IPS-18a (cell line): ENCODE data around the gene VILL.
A peak's percentile ranks its signal among the peaks of the same experiment; 100 is the strongest.
"Not testable (repeated sequence)": the region's sequence is repeated elsewhere in the genome, so short reads cannot be mapped to it uniquely, and the experiment has no call there.

Experiments
- H3K27ac ChIP-seq: one replicate; pipeline ENCODE4 v1.5.1; 2013; ENCODE audit warnings: low read length
- H3K27me3 ChIP-seq: one replicate; pipeline ENCODE4 v1.6.1; 2013; ENCODE audit warnings: mild to moderate bottlenecking, low read length; ENCODE audit not compliant: control insufficient read depth, insufficient read depth
- H3K36me3 ChIP-seq: one replicate; pipeline ENCODE4 v1.6.1; 2013; ENCODE audit warnings: low read depth, low read length; ENCODE audit not compliant: control insufficient read depth
- H3K4me1 ChIP-seq: one replicate; pipeline ENCODE4 v1.6.1; 2013; ENCODE audit warnings: low read depth, low read length; ENCODE audit not compliant: control insufficient read depth
- H3K4me3 ChIP-seq: one replicate; pipeline ENCODE4 v1.5.1; 2013; ENCODE audit warnings: low read length
- H3K9ac ChIP-seq: one replicate; pipeline ENCODE4 v1.6.1; 2013; ENCODE audit warnings: mild to moderate bottlenecking, low read length, moderate library complexity
- H3K9me3 ChIP-seq: one replicate; pipeline ENCODE4 v1.6.1; 2013; ENCODE audit warnings: low read depth, low read length; ENCODE audit not compliant: control insufficient read depth

Gene VILL

GRCh38 chr3:38039101-38039898, 48.7 kb downstream of the VILL start, which contains the start of gene DLEC1:
Gene DLEC1, plus strand, starts transcription at chr3:38039208. Its CDS starts 18 bp downstream, at chr3:38039226.
- Histone ChIP-seq H3K27ac (no peak within 1 kb of the TSS), H3K9ac (no peak within 1 kb of the TSS), H3K9me3 (no peaks in the 10 kb centered on the region), H3K36me3 (no peaks in the 10 kb centered on the region), H3K27me3 (peaks cover 27% of the 10 kb centered on the region), H3K4me1 (peaks cover 4% of the 10 kb centered on the region), H3K4me3 (peak within 1 kb of the TSS; percentile 66)

- Histone ChIP-seq H3K36me3 (no peaks in the 10 kb centered on the region), H3K27me3 (peaks cover 32% of the 10 kb centered on the region), H3K9ac (no peak overlapping the region), H3K9me3 (no peaks in the 10 kb centered on the region), H3K4me1 (peaks cover 4% of the 10 kb centered on the region), H3K27ac (no peak overlapping the region), H3K4me3 (peak overlapping the region; percentile 66)
Observed at GRCh38 chr3:38039899-38040261, 49.3 kb downstream of the VILL start.

- Histone ChIP-seq H3K4me3 (no peak overlapping the region), H3K9me3 (no peaks in the 10 kb centered on the region), H3K4me1 (peaks cover 4% of the 10 kb centered on the region), H3K27ac (no peak overlapping the region), H3K27me3 (peaks cover 37% of the 10 kb centered on the region), H3K9ac (no peak overlapping the region), H3K36me3 (no peaks in the 10 kb centered on the region)
Observed at GRCh38 chr3:38040401-38040800, 49.8 kb downstream of the VILL start.

GRCh38 chr3:38043486-38043885, 52.9 kb downstream of the VILL start:
- Histone ChIP-seq H3K9ac (no peak overlapping the region), H3K36me3 (no peaks in the 10 kb centered on the region), H3K27me3 (peaks cover 49% of the 10 kb centered on the region), H3K9me3 (no peaks in the 10 kb centered on the region), H3K4me1 (peaks cover 4% of the 10 kb centered on the region), H3K27ac (no peak overlapping the region), H3K4me3 (no peak overlapping the region)

- no peak overlapping the region for H3K4me3 ChIP-seq
- no peaks in the 10 kb centered on the region for H3K36me3 ChIP-seq
- H3K4me1 ChIP-seq = no peaks in the 10 kb centered on the region
- no peaks in the 10 kb centered on the region for H3K9me3 ChIP-seq
- peaks cover 25% of the 10 kb centered on the region for H3K27me3 ChIP-seq
- H3K9ac ChIP-seq = no peak overlapping the region
- no peak overlapping the region for H3K27ac ChIP-seq
Observed at GRCh38 chr3:38046027-38046426, 55.4 kb downstream of the VILL start.

GRCh38 chr3:38046821-38047220, 56.2 kb downstream of the VILL start:
- Histone ChIP-seq H3K9me3 (no peaks in the 10 kb centered on the region), H3K4me3 (no peak overlapping the region), H3K36me3 (no peaks in the 10 kb centered on the region), H3K4me1 (no peaks in the 10 kb centered on the region), H3K9ac (no peak overlapping the region), H3K27ac (no peak overlapping the region), H3K27me3 (peaks cover 25% of the 10 kb centered on the region)

GRCh38 chr3:38047896-38048295, 57.3 kb downstream of the VILL start:
- H3K4me3 ChIP-seq = no peak overlapping the region
- no peak overlapping the region for H3K9ac ChIP-seq
- H3K9me3 ChIP-seq = no peaks in the 10 kb centered on the region
- no peaks in the 10 kb centered on the region for H3K36me3 ChIP-seq
- no peak overlapping the region for H3K27ac ChIP-seq
- peaks cover 25% of the 10 kb centered on the region for H3K27me3 ChIP-seq
- no peaks in the 10 kb centered on the region for H3K4me1 ChIP-seq

- peaks cover 26% of the 10 kb centered on the region for H3K27me3 ChIP-seq
- no peak overlapping the region for H3K27ac ChIP-seq
- H3K9me3 ChIP-seq = no peaks in the 10 kb centered on the region
- no peak overlapping the region for H3K4me3 ChIP-seq
- no peak overlapping the region for H3K9ac ChIP-seq
- H3K4me1 ChIP-seq = no peaks in the 10 kb centered on the region
- no peaks in the 10 kb centered on the region for H3K36me3 ChIP-seq
Observed at GRCh38 chr3:38049358-38050126, 59.0 kb downstream of the VILL start.

- no peak overlapping the region for H3K9ac ChIP-seq
- H3K36me3 ChIP-seq = no peaks in the 10 kb centered on the region
- H3K4me3 ChIP-seq = no peak overlapping the region
- H3K4me1 ChIP-seq = no peaks in the 10 kb centered on the region
- H3K9me3 ChIP-seq = no peaks in the 10 kb centered on the region
- H3K27me3 ChIP-seq = peaks cover 18% of the 10 kb centered on the region
- H3K27ac ChIP-seq = no peak overlapping the region
Observed at GRCh38 chr3:38051131-38051530, 60.5 kb downstream of the VILL start.

GRCh38 chr3:38053286-38053685, 62.7 kb downstream of the VILL start:
- not testable (repeated sequence) for H3K4me1 ChIP-seq, H3K4me3 ChIP-seq, H3K9ac ChIP-seq, H3K36me3 ChIP-seq, H3K27ac ChIP-seq, H3K9me3 ChIP-seq
- H3K27me3 ChIP-seq = peaks cover 12% of the 10 kb centered on the region

GRCh38 chr3:38053813-38054498, 63.4 kb downstream of the VILL start:
- not testable (repeated sequence) for H3K4me1 ChIP-seq, H3K27ac ChIP-seq, H3K27me3 ChIP-seq, H3K9ac ChIP-seq, H3K36me3 ChIP-seq, H3K4me3 ChIP-seq, H3K9me3 ChIP-seq
